Fibroblast of the aortic adventitia (primary cell): Measurements from ENCODE around the gene KRTAP12-1. TPM values are rescaled to one million over a fixed set of nuclear protein-coding genes. Genes with fewer than 3 reads are reported as not detected.

Experiments
- DNase-seq: peaks from one replicate; pipeline ENCODE4 v3.0.0-alpha.2; 2010; ENCODE audit warnings: low read depth
- H3K4me3 ChIP-seq: 2 replicates; pipeline ENCODE4 v1.5.1; 2011; ENCODE audit warnings: low read depth, mild to moderate bottlenecking, control low read depth, low read length, moderate library complexity
- CTCF ChIP-seq: IDR thresholded peaks from 2 replicates; pipeline ENCODE4 v1.5.1; 2011; ENCODE audit warnings: mild to moderate bottlenecking, low read length, control low read depth, inconsistent platforms; ENCODE audit not compliant: insufficient read depth
- total RNA-seq: library from RNA; depleted of rRNA; stranded (reverse); fragments of >200 nt; gene quantifications from 2 replicates; pipeline ENCODE4 v1.2.3, GENCODE V29; 2012; ENCODE audit warnings: low replicate concordance

KRTAP12-1 gene
- total RNA-seq, 1 donor: not detected

GRCh38 chr21:44711327-44712202, 29.6 kb upstream of the KRTAP12-1 start, which contains the start of gene TSPEAR:
Gene TSPEAR, minus strand, starts transcription at chr21:44711572. Its CDS starts 58 bp downstream, at chr21:44711514.
- no peak for TF ChIP-seq CTCF
- H3K4me3 ChIP-seq: no peak within 1 kb of the TSS
- DNase-seq: no peak

- DNase-seq: no peak
- no peak overlapping the region for H3K4me3 ChIP-seq
- no peak for TF ChIP-seq CTCF
Measured at GRCh38 chr21:44710756-44711326, 28.9 kb upstream of the KRTAP12-1 start.

- no peak overlapping the region for H3K4me3 ChIP-seq
- no peak for DNase-seq
- no peak for TF ChIP-seq CTCF
Measured at GRCh38 chr21:44710294-44710665, 28.3 kb upstream of the KRTAP12-1 start.

GRCh38 chr21:44709426-44710293, 27.7 kb upstream of the KRTAP12-1 start:
- H3K4me3 ChIP-seq: no peak overlapping the region
- no peak for TF ChIP-seq CTCF
- DNase-seq: peak; percentile 7

- no peak for DNase-seq
- TF ChIP-seq CTCF: no peak
- H3K4me3 ChIP-seq: no peak overlapping the region
Measured at GRCh38 chr21:44708866-44709425, 27.0 kb upstream of the KRTAP12-1 start.

GRCh38 chr21:44708213-44708865, 26.4 kb upstream of the KRTAP12-1 start:
- no peak for TF ChIP-seq CTCF
- H3K4me3 ChIP-seq: no peak overlapping the region
- no peak for DNase-seq
